NCI-H2196 treated with DMSO at 0.1 percent for 48 hours (cell line): ENCODE measurements around the gene SOCS1.

Experiments
- DNase-seq: peaks from one replicate; lab custom pipeline; 2025; ENCODE audit not compliant: unreplicated experiment; lab: John Stamatoyannopoulos, UW

The SOCS1 gene

GRCh38 chr16:11208916-11209665 lies 46.9 kb downstream of the SOCS1 start:
- DNase-seq, result no peak

GRCh38 chr16:11207646-11208045 lies 48.4 kb downstream of the SOCS1 start:
- no peak for DNase-seq

GRCh38 chr16:11205754-11206581 lies 50.0 kb downstream of the SOCS1 start:
- DNase-seq, result no peak

GRCh38 chr16:11205065-11205699 lies 50.8 kb downstream of the SOCS1 start:
- no peak for DNase-seq

DNA sequence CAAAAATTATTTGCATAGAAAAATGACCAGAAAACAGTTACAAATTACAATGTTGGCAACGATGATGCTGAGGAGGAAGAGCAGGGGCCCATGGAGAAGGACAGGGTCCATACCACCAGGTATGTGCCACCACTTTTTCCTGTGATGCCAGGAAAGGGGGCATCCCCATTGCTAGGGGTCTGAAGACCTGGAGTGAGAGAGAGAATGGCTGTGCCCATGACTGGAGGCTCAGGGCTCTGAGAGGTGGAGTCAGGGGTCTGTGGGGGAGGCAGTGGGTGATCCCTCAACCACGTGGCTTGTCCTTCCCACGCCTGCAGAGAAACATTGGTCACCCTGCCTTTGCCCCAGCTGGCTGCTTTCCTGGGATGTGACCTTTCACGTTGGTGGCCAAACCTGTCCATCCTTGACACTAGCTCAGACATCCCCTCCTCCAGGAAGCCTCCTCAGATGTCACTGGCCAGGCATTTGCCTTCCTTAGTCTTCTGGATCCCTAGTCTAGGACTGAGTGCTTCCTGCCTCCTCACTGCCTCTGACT lies 51.4 kb downstream of the SOCS1 start:
- DNase-seq, result no peak
